ENCODE data around the gene NPHS2.

The NPHS2 gene

DNA sequence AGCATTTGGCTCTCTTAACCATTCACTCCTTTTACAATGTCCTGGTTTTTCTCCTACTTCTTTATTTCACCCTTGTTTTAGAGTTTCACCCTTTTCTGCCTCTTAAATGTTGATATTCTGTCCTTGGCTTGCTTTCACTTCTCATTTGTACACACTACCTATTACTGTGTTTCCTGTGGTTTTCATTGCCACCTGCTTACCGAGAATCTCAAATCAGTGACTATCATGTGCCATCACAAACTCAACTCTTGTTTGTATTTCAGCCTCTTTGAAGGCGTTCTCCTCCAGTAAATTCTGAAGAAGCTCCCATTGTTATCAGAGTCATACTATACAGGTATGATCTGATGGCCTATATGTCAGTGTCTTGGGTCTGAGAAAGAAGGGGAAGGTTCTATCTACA lies 65.7 kb downstream of the NPHS2 start:
- Histone ChIP-seq H3K36me3 (no peaks in the 10 kb centered on the region), H3K4me1 (no peaks in the 10 kb centered on the region), H3K27ac (no peak overlapping the region), H4K20me1 (no peaks in the 10 kb centered on the region), H3K4me3 (no peak overlapping the region), H3K27me3 (no peaks in the 10 kb centered on the region), H3K4me2 (no peak overlapping the region), H3K9me3 (replicated peaks in 1 of 11) (no peaks in the 10 kb centered on the region), H3K9ac (no peak overlapping the region)
- TF ChIP-seq Cebpa-rat (IDR thresholded peaks at IDR 0.05) = no peak

DNA sequence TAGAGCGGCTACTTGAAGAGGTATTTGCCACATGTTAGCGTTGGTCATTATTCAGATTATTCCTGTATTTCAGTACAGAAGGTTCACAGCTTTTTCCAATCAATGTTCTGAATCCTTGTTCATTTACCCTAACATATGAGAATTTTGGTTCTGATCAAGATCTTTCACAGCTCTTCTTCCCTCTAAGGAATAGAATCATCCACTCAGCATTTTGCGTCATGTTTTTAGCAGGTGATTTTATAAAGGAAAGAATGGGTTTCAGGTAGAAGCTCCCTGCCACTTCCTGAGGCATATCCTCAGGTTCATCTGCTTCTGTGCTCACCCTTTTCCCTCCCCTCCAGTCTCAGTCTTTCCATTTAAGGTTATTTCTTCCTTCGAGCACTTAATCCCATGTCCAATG lies 66.4 kb downstream of the NPHS2 start:
- Histone ChIP-seq H3K9me3 (replicated peaks in 1 of 11) (no peaks in the 10 kb centered on the region), H3K4me1 (no peaks in the 10 kb centered on the region), H3K4me3 (no peak overlapping the region), H3K9ac (no peak overlapping the region), H3K27me3 (no peaks in the 10 kb centered on the region), H3K36me3 (no peaks in the 10 kb centered on the region), H4K20me1 (no peaks in the 10 kb centered on the region), H3K4me2 (no peak overlapping the region), H3K27ac (no peak overlapping the region)
- no peak for TF ChIP-seq Cebpa-rat (IDR thresholded peaks at IDR 0.05)

DNA sequence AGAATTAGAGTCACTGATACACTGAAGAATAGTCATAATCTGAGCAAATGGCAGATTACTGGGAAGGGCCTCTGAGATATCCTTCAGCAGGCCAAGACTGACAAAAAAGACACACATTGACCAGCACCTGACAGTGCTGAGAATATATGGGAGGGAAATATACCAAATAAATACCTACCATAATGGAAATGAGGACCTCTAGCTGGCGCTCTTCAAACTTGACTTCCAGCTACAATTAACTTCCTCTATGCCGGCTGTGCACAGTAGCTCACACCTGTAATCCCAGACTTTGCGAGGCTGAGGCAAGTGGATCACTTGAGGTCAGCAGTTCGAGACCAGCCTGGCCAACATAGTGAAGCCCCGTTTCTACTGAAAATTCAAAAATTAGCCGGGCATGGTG lies 69.5 kb downstream of the NPHS2 start:
- TF ChIP-seq Cebpa-rat (IDR thresholded peaks at IDR 0.05) = no peak
- Histone ChIP-seq H3K9me3 (replicated peaks in 1 of 11) (no peaks in the 10 kb centered on the region), H3K9ac (no peak overlapping the region), H3K4me1 (no peaks in the 10 kb centered on the region), H3K4me3 (no peak overlapping the region), H3K4me2 (no peak overlapping the region), H3K27ac (no peak overlapping the region), H3K27me3 (no peaks in the 10 kb centered on the region), H4K20me1 (no peaks in the 10 kb centered on the region), H3K36me3 (no peaks in the 10 kb centered on the region)

All from BLaER1 treated with 17β-estradiol and CSF1 and Interleukin-3, amounts not matched to agents 10 nM and 100 nM (cell line).